Measurements from ENCODE around the gene SP140. TPM values are rescaled to one million over a fixed set of nuclear protein-coding genes. Genes with fewer than 3 reads are reported as not detected.

SP140 gene
- total and polyA plus RNA-seq, 2 of the 8 experiments (the other 6 are each of a cell fraction or from before 2014, with no cell fraction given): 0.23 to 1.3 TPM

GRCh38 chr2:230244211-230244610 is 18.7 kb downstream of the SP140 start (continued):
- TF ChIP-seq RFX5 (IDR thresholded peaks at IDR 0.05; ENCODE audit: borderline replicate concordance, low read depth, low read length) (no peak), CHD2 (IDR thresholded peaks at IDR 0.05; ENCODE audit: low read length) (no peak)
